Effector memory CD8-positive, alpha-beta T cell (primary cell): ENCODE data around the gene COL6A1.

Source experiments
- ATAC-seq: fragments of 150-1000 bp; cut with Tn5 transposase; replicated peaks from 2 replicates; pipeline ENCODE4 v1.10.0; 2021; ENCODE audit warnings: mild to moderate bottlenecking, moderate library complexity
- DNase-seq, 3 experiments: peaks; one replicate each; pipeline ENCODE4 v3.0.0; 2021
- H3K27ac Mint-ChIP-seq, 2 donors: one replicate each; pipeline ENCODE4 v1.8.0; 2022; ENCODE audit warnings: mild to moderate bottlenecking in 2 of 2, mixed read lengths in 2 of 2, moderate library complexity in 2 of 2
- H3K27me3 Mint-ChIP-seq, 2 donors: one replicate each; pipeline ENCODE4 v1.8.0; 2022; ENCODE audit warnings: mixed read lengths in 2 of 2
- H3K36me3 Mint-ChIP-seq: one replicate; pipeline ENCODE4 v1.8.0; 2022; ENCODE audit warnings: mild to moderate bottlenecking, moderate library complexity, mixed read lengths; ENCODE audit not compliant: insufficient read depth
- H3K4me1 Mint-ChIP-seq, 2 donors: one replicate each; pipeline ENCODE4 v1.8.0; 2022; ENCODE audit warnings: low read depth in 2 of 2, mixed read lengths in 2 of 2
- H3K4me3 Mint-ChIP-seq, 2 donors: one replicate each; pipeline ENCODE4 v1.8.0; 2022; ENCODE audit warnings: mild to moderate bottlenecking in 2 of 2, mixed read lengths in 2 of 2, moderate library complexity in 2 of 2
- H3K9me3 Mint-ChIP-seq, 2 donors: one replicate each; pipeline ENCODE4 v1.8.0; 2022; ENCODE audit warnings: mixed read lengths in 2 of 2

The COL6A1 gene

DNA sequence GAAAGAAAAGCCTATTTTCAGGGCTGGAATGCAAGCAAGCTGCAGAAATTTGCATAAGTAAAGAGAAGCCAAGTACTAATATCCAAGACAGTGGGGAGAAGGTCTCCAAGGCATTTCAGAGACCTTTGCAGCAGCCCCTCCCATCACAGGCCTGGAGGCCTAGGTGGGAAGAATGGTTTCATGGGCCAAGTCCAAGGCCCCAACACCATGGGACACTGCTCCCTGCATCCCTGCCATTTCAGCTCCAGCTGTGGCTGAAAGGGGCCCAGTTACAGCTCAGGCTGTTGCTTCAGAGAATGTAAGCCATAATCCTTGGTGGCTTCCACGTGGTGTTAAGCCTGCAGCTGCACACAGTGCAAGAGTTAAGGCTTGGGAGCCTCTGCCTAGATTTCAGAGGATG, 16.9 kb upstream of the COL6A1 start:
- H3K27ac Mint-ChIP-seq, result no peak overlapping the region
- peaks cover 0 to 5% of the 10 kb centered on the region in 2 donors for H3K9me3 Mint-ChIP-seq
- peaks cover 39 to 51% of the 10 kb centered on the region in 2 donors for H3K27me3 Mint-ChIP-seq
- no peaks in the 10 kb centered on the region for H3K36me3 Mint-ChIP-seq
- H3K4me3 Mint-ChIP-seq, result no peak overlapping the region
- H3K4me1 Mint-ChIP-seq, result no peaks in the 10 kb centered on the region
- ATAC-seq, result no peak
- no peak for DNase-seq

DNA sequence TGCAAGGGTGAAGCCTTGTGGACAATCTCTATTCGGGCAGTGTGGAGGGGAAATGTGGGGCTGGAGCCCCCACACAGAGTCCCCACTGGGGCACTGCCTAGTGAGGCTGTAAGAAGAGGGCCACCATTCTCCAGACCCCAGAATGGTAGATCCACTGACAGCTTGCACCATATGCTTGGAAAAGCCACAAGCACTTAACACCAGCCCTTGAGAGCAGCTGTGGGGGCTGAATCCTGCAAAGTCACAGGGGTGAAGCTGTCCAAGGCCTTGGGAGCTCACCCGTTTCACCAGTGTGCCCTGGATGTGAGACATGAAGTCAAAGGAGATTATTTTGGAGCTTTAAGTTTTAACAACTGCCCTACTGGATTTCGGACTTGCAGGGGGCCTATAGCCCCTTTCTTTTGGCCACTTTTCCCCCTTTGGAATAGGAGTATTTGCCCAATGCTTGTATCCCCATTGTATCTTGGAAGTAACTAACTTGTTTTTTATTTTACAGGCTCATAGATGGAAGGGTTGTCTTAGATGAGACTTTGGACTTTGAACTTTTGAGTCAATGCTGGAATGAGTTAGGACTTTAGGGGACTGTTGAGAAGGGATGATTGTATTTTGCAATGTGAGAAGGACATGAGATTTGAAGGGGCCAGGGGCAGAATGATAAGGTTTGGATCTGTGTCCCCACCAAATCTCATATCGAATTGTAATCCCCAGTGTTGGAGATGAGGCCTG, 16.3 kb upstream of the COL6A1 start:
- DNase-seq (no peak), ATAC-seq (no peak)
- Mint-ChIP-seq H3K9me3 (peaks cover 0 to 5% of the 10 kb centered on the region in 2 donors), H3K36me3 (no peaks in the 10 kb centered on the region), H3K4me1 (no peaks in the 10 kb centered on the region), H3K4me3 (no peak overlapping the region), H3K27ac (no peak overlapping the region), H3K27me3 (peaks cover 33 to 52% of the 10 kb centered on the region in 2 donors)

DNA sequence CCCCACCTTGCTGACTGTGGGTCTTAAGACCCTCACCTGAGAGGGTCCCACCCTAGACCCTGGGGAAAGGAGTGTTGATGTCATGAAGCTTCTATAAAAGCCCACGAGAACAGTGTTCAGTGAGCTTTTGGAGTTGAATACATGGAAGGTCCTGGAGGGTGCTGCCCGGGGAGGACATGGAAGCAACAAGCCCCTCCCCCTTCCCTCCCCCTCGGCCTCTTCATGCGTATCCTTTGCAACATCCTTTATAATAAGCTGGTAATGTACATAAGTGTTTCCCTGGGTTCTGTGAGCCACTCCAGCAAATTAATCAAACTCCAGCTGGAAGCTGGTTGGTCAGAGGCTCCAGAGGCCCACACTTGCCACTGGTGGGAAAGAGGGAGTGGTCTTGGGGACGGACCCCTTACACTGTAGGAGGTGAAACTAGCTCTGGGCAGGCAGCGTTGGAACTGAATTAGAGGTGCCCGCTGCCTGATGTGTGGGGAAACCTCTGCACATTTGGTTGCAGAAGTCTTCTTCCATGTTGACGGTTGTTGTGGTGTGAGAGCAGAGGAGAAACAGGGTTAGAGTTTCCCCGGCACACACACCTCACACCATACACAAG, 14.7 kb upstream of the COL6A1 start:
- Mint-ChIP-seq H3K9me3 (peaks cover 0 to 5% of the 10 kb centered on the region in 2 donors), H3K27ac (no peak overlapping the region), H3K4me1 (no peaks in the 10 kb centered on the region), H3K27me3 (peaks cover 17 to 37% of the 10 kb centered on the region in 2 donors), H3K36me3 (no peaks in the 10 kb centered on the region), H3K4me3 (no peak overlapping the region)
- DNase-seq, result no peak
- no peak for ATAC-seq

DNA sequence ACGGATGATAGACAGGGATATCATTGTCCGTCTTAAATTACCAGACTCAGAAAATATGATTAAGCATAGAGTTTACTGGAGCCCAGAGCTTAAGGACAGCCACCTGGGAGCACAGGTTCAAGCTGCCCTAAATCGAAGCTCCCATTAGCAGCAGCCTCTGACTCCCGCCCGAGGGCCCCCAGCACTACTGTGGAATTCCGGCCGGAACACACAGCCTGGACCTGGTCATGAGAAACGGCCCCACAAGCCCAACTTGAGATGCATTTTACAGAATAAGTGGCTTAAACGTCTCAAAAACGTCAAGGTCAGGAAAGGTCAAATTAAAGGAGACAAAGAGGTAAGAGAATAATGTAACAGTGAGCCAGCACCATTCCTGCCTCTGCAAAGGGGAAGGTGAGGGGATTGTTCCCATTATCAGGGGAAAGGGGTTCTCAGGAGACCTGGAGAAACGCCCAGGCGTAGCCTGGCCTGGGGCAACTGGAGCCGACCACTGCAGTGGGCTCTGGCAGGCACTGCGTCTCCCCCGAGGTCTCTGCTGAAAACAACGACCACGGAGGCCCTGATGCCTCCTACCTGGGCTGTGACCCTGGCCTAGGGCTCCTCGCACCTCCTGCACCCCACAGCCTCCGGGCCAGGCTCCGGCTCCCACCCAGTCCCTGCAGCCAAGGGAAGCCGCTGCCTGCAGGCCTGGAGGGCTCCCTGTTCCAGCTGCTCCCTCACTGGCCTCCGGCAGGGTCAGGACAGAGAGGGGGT, 11.5 kb upstream of the COL6A1 start:
- H3K4me1 Mint-ChIP-seq, result peaks cover 4 to 6% of the 10 kb centered on the region in 2 donors
- no peak for DNase-seq
- H3K9me3 Mint-ChIP-seq, result no peaks in the 10 kb centered on the region
- H3K27ac Mint-ChIP-seq, result no peak overlapping the region
- peaks cover 16 to 19% of the 10 kb centered on the region in 2 donors for H3K27me3 Mint-ChIP-seq
- no peak for ATAC-seq
- no peak overlapping the region for H3K4me3 Mint-ChIP-seq
- H3K36me3 Mint-ChIP-seq, result peaks cover 4% of the 10 kb centered on the region

DNA sequence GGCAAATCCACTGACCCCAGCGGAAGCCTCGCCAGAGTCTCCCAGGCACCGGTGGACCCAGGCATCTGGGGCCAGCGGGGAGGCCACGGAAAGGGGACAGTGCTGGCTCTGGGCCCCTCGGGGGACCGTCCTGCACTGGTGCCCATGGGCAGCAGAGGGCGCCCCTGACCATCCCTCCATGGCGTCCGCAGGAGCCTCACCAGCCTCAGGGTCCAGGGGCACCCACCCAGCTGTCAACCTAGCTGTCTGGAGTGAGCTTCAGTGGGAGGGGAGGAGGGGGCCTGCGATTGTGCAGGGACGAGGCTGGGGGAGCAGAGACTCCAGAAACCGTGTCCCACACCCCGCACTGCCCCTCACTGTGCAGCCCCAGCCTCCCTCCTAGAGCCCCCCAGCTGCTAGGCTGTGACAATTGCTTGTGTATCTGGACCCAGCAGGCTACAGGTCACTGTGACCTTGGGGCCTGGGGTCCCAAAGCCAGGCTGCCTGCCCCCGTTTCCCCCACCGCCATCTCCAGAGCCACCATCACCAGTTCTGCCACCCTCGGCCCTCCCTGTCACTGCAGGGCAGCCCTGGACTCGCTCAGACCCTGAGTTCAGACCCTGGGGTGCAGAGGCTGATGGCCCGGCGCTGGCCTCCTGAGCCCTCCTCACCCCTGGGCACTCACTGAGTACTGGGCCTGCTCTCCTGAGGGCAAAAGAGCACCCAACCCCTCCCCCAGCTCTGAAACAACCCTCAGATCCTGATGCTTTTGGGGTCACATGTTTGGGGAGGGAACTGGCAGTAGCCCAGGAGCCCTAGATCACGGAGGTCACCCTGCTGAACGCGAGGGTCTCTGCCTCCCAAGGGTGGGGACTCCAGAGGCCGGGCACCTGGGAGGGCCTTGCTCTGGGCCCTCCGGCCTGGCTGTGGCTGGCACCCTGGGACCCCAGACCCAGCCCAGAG, 10.6 kb upstream of the COL6A1 start:
- peak; percentile 35 for ATAC-seq
- H3K9me3 Mint-ChIP-seq, result no peaks in the 10 kb centered on the region
- peaks cover 25 to 27% of the 10 kb centered on the region in 2 donors for H3K27me3 Mint-ChIP-seq
- no peak overlapping the region for H3K27ac Mint-ChIP-seq
- H3K36me3 Mint-ChIP-seq, result peaks cover 4% of the 10 kb centered on the region
- H3K4me3 Mint-ChIP-seq, result no peak overlapping the region
- H3K4me1 Mint-ChIP-seq, result peaks cover 13% of the 10 kb centered on the region in 2 donors
- DNase-seq, result peak in 2 of 3 experiments; percentile 43 to 47

DNA sequence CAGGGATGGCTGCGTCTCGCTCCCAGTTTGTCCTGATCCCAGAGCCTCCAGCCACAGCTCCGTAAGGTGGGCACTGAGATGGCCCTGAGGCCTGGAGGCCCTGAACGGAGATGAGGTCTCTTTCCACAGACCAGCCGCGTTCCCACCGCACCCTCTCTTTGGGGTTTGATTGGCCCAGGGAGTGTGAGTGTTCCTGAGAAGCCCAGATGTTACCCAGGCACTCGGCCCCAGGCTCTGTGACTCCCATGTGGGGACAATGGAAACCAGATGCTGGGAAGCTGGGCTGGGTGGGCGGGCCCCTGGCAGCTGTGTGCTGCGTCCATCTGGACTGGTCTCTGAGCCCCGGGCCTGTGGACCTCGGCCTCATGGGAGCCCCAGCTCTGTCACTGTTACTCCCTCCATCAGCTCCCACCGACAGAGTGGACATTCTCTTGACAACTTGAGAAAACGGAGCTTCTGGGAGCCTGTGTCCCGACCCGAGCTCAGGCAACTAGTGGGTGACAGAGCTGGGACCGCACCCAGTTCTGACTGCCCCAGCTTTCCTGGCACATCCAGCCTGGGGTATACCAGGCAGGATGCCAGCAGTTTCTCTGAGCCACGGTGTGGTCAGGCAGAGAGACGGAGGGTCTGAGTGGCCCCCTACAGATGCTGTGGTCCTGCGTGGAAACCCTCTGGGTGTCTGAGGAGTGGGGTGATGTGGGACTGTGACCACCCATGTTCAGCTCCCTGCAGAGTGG, 9.8 kb upstream of the COL6A1 start:
- no peak overlapping the region for H3K27ac Mint-ChIP-seq
- H3K27me3 Mint-ChIP-seq, result peaks cover 27 to 32% of the 10 kb centered on the region in 2 donors
- H3K4me3 Mint-ChIP-seq, result no peak overlapping the region
- H3K4me1 Mint-ChIP-seq, result peaks cover 13% of the 10 kb centered on the region in 2 donors
- H3K9me3 Mint-ChIP-seq, result no peaks in the 10 kb centered on the region
- ATAC-seq (no peak), DNase-seq (no peak)
- H3K36me3 Mint-ChIP-seq, result peaks cover 4% of the 10 kb centered on the region

DNA sequence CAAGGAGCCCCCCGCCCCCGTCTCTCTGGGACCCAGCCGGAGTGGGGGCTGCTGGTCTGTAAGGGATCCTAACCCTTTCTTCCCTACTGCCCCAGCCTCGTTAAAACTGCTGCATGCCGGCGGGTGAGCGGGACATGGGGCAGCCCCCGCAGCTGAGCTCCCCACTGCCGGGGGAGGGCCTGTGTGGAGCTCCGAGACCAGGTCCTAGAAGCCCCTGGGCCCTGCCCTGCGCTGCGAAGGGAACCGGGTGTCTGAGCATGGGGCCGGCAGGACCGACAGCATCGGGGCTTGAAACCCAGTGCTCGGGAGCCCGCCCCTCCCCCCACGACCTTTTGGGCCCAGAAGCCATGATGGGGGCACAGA, 9.2 kb upstream of the COL6A1 start:
- H3K9me3 Mint-ChIP-seq, result no peaks in the 10 kb centered on the region
- H3K4me1 Mint-ChIP-seq, result peaks cover 13% of the 10 kb centered on the region in 2 donors
- no peak overlapping the region for H3K4me3 Mint-ChIP-seq
- ATAC-seq, result no peak
- DNase-seq, result no peak
- H3K27me3 Mint-ChIP-seq, result peaks cover 22 to 32% of the 10 kb centered on the region in 2 donors
- no peak overlapping the region for H3K27ac Mint-ChIP-seq
- H3K36me3 Mint-ChIP-seq, result peaks cover 4% of the 10 kb centered on the region

DNA sequence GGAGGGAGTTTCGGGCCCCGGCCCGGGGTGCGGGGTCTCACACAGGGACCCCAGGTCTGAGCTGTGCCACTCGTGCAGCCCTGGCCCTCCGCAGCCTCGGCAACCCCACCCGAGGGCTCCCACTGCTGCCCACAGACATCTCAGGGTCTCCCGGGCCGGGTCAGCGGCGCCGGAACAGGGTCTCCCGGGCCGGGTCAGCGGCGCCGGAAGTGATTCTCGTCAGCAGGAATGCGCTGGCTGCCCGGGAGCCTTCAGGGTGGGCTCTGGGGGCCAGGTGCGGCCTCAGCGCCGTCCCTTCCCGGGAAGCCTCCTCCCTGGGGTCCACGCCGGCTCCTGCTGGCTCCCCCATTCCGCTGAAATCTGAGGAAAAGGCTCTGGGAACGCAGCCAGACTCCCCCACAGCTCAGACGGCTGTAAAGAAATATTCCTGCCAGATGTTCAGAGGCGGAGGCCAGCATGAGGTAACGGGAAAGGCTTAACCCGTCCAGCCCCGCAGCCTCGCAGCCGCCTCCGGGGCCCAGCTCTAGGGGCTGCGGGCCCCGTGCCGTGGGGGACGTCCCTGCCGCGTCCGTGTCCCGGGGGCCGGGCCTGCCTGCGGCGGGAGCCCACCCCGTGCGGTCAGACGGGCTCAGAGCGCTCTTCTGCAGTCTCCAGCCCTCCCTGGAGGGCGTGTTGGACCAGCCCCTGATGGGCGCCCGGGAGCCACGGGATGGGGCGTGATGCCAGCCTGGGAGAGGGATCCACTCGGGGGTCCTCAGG, 8.7 kb upstream of the COL6A1 start:
- Mint-ChIP-seq H3K36me3 (peaks cover 4% of the 10 kb centered on the region), H3K27me3 (peaks cover 22 to 32% of the 10 kb centered on the region in 2 donors), H3K4me3 (peak overlapping the region; percentile 86 to 93), H3K9me3 (no peaks in the 10 kb centered on the region), H3K4me1 (peaks cover 13% of the 10 kb centered on the region in 2 donors), H3K27ac (peak overlapping the region in 1 of 2 donors; percentile 83)
- no peak for DNase-seq
- ATAC-seq, result peak; percentile 4

DNA sequence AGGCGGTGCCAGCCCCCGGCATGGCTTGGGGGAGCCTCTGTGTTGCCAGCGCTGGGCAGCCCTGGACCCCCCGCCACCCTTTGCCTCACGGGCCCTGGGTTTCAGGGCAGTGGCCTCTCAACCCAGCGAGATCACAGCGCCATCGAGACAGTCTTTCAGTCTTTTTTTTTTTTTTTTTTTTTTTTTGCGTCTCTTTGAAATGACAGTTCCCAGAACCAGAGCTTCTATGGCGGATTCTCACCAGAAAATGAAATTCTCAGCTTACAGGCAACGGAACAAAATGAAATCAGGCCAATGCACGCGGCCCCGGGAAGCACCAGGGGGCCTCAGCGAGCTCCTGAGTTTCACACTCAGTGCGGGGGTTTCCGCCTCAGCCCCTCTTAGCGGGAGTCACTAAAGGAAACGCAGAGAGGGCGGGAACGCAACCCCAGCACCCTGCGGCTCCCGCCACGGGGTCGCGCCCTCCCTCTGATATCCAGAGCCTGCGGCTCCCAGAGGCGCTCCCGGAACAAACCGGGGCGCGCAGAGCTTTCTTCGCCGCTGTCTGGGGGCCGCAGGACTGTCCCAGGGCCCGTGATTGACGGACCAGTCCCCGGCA, 8.0 kb upstream of the COL6A1 start:
- DNase-seq (peak; percentile 71 to 79 (median 76)), ATAC-seq (peak; percentile 91)
- Mint-ChIP-seq H3K9me3 (no peaks in the 10 kb centered on the region), H3K36me3 (peaks cover 4% of the 10 kb centered on the region), H3K4me3 (peak overlapping the region; percentile 86 to 93), H3K27ac (peak overlapping the region; percentile 31 to 83), H3K27me3 (peaks cover 16 to 32% of the 10 kb centered on the region in 2 donors), H3K4me1 (peaks cover 13 to 18% of the 10 kb centered on the region in 2 donors)

DNA sequence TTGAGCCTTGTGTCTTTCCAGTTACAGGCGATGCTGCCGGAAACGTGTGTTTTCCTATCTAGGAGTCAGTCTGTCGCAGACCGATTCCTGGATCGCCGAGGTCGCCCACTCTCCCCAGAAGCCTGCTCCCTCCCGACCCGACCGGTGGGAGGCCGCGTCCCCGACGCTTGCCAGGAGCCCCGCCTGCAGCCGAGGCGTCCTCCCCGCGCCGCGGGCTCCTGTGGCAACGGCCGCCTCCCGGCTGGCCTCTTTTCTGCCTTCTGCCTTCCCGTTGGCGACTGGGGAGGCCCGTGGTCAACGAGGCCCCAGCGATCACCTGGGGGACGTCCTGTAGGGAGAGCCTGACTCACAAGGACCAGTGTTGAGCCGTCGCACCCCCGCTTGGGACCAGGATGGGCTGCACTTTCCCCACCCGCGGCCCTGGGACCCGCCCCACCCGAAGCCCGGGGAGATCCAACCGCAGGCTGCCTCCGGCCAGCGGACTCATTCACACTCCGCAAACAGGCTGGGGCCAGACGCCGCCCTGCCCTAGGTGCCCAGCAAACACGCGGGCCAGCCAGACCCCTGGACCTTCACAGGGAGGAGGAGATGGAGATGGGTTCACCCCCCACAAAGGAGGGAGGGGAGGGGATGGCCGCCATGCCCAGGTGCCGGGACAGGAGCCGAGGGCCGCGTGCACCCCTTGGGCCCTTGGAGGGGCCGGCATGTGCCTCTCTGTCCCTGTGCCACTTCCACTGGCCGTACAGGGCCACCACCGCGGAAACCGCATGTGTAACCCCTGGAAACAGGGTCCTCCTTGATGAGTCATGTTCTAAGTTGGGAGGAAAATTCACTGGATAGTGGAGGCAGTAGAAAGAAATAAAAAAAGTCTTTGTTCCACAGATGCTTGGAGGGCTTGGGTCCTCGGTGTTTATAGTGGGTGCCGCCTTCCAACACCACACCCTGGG, 7.2 kb upstream of the COL6A1 start:
- Mint-ChIP-seq H3K4me3 (peak overlapping the region; percentile 86 to 93), H3K4me1 (peaks cover 13 to 18% of the 10 kb centered on the region in 2 donors), H3K9me3 (no peaks in the 10 kb centered on the region), H3K27ac (peak overlapping the region; percentile 31 to 83), H3K36me3 (peaks cover 4% of the 10 kb centered on the region), H3K27me3 (peaks cover 14 to 32% of the 10 kb centered on the region in 2 donors)
- DNase-seq (no peak), ATAC-seq (peak; percentile 43)
